ENCODE measurements around the gene TSEN15.

TSEN15 gene

DNA sequence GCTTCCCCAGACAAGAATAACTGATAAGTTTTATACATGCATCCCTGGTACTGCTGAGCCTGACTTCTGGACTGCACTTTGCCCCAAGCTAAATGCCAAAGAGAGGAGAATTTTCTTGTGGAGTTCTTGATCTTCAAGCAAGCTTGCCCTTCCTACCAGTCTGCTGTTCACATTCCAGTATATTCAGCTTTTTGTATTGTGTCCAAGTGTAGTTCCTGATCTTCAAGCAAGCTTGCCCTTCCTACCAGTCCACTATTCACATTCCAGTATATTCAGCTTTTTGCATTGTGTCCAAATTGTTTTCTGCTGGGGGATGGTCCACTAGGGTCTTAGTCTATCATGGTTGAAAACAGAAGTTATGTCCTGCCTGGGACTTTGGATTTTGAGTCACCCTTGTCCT lies 894 bp upstream of the TSEN15 start:
- Histone ChIP-seq H3K4me3 (ENCODE audit: low read depth in 1 of 5, low read length in 5 of 5) (peak overlapping the region; percentile 89 to 100 (median 96)), H3K27me3 (ENCODE audit: control insufficient read depth in 5 of 5, insufficient read depth in 4 of 5, low read length in 5 of 5) (no peaks in the 10 kb centered on the region), H3K9ac (ENCODE audit: low read length in 5 of 5) (peak overlapping the region in 2 of 5 donors; percentile 90 to 92), H3K36me3 (ENCODE audit: control insufficient read depth in 5 of 5, insufficient read depth in 5 of 5, low read length in 5 of 5) (peaks cover 0 to 3% (median 0%) of the 10 kb centered on the region in 5 donors), H3K27ac (ENCODE audit: low read depth, low read length) (no peak overlapping the region), H3K9me3 (ENCODE audit: control insufficient read depth in 5 of 5, low read length in 5 of 5) (no peaks in the 10 kb centered on the region), H3K4me1 (ENCODE audit: control insufficient read depth in 5 of 5, insufficient read depth in 5 of 5, low read length in 5 of 5) (peaks cover 3 to 27% (median 24%) of the 10 kb centered on the region in 5 donors)

DNA sequence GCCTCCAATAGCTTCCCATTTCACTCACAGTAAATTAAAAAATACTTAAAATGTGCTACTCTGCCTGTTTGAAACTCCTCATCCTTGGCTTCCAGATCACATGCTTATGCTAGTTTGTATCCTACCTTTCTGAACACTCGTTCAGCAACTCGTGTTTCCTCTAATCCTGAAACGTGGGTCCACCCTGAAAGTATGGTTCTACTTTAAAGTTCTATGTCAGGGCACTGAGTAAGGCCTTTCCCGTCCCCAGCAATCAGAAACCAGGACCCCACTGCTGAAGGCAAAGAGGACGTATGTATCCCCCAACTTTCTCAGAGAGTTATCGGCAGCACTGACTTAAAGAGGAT lies 419 bp upstream of the TSEN15 start:
- Histone ChIP-seq H3K9me3 (ENCODE audit: control insufficient read depth in 5 of 5, low read length in 5 of 5) (no peaks in the 10 kb centered on the region), H3K27ac (ENCODE audit: low read depth, low read length) (peak overlapping the region; percentile 66), H3K27me3 (ENCODE audit: control insufficient read depth in 5 of 5, insufficient read depth in 4 of 5, low read length in 5 of 5) (no peaks in the 10 kb centered on the region), H3K36me3 (ENCODE audit: control insufficient read depth in 5 of 5, insufficient read depth in 5 of 5, low read length in 5 of 5) (peaks cover 0 to 3% (median 0%) of the 10 kb centered on the region in 5 donors), H3K4me3 (ENCODE audit: low read depth in 1 of 5, low read length in 5 of 5) (peak overlapping the region; percentile 89 to 100 (median 96)), H3K9ac (ENCODE audit: low read length in 5 of 5) (peak overlapping the region; percentile 20 to 92 (median 90)), H3K4me1 (ENCODE audit: control insufficient read depth in 5 of 5, insufficient read depth in 5 of 5, low read length in 5 of 5) (peaks cover 3 to 27% (median 24%) of the 10 kb centered on the region in 5 donors)

DNA sequence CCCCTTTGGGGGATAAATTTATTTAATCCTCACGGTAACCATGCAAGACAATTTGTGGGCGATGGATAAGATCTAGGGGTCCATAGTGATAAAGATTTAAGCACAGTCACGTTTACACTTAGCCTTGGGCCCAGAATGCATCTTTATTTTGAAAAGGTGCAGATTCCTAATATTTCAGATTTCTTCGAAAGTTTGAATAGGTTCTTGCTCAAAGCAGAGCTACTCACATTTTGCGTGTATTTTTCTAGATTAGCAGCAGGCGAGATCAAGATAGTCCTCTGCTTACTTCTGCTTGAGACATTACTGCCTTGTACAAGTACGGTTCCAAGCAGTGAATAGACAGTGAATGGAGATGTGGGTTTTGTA lies 647 bp downstream of the TSEN15 start:
- H3K27ac ChIP-seq (ENCODE audit: low read depth, low read length): peak overlapping the region; percentile 66
- peaks cover 3 to 36% (median 29%) of the 10 kb centered on the region in 5 donors for H3K4me1 ChIP-seq (ENCODE audit: control insufficient read depth in 5 of 5, insufficient read depth in 5 of 5, low read length in 5 of 5)
- peaks cover 0 to 3% (median 0%) of the 10 kb centered on the region in 5 donors for H3K36me3 ChIP-seq (ENCODE audit: control insufficient read depth in 5 of 5, insufficient read depth in 5 of 5, low read length in 5 of 5)
- no peaks in the 10 kb centered on the region for H3K9me3 ChIP-seq (ENCODE audit: control insufficient read depth in 5 of 5, low read length in 5 of 5)
- H3K4me3 ChIP-seq (ENCODE audit: low read depth in 1 of 5, low read length in 5 of 5): peak overlapping the region; percentile 79 to 100 (median 96)
- peak overlapping the region; percentile 73 to 92 (median 86) for H3K9ac ChIP-seq (ENCODE audit: low read length in 5 of 5)
- no peaks in the 10 kb centered on the region for H3K27me3 ChIP-seq (ENCODE audit: control insufficient read depth in 5 of 5, insufficient read depth in 4 of 5, low read length in 5 of 5)

DNA sequence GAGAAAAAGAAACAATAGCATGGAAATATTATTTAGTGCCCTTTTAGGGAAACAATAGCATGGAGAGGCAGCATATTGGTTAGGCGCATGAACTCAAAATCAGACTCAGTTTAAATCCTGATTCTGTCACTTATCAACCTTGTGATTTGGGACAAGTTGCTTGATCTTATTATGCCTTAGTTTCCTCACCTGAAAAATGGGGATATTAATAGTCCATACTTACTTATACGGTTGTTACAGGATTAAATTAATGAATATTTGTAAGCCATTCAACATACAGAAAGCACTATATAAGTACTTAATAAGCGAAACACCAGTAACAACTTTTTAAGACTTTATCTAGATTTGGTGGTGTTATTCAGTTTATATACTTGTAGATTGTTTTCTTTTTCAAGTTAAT lies 1.2 kb downstream of the TSEN15 start:
- peaks cover 0 to 3% (median 0%) of the 10 kb centered on the region in 5 donors for H3K36me3 ChIP-seq (ENCODE audit: control insufficient read depth in 5 of 5, insufficient read depth in 5 of 5, low read length in 5 of 5)
- peaks cover 3 to 39% (median 33%) of the 10 kb centered on the region in 5 donors for H3K4me1 ChIP-seq (ENCODE audit: control insufficient read depth in 5 of 5, insufficient read depth in 5 of 5, low read length in 5 of 5)
- H3K27ac ChIP-seq (ENCODE audit: low read depth, low read length): no peak overlapping the region
- no peaks in the 10 kb centered on the region for H3K9me3 ChIP-seq (ENCODE audit: control insufficient read depth in 5 of 5, low read length in 5 of 5)
- no peaks in the 10 kb centered on the region for H3K27me3 ChIP-seq (ENCODE audit: control insufficient read depth in 5 of 5, insufficient read depth in 4 of 5, low read length in 5 of 5)
- peak overlapping the region in 4 of 5 donors; percentile 79 to 99 (median 96) for H3K4me3 ChIP-seq (ENCODE audit: low read depth in 1 of 5, low read length in 5 of 5)
- H3K9ac ChIP-seq (ENCODE audit: low read length in 5 of 5): peak overlapping the region in 3 of 5 donors; percentile 86 to 92 (median 90)

DNA sequence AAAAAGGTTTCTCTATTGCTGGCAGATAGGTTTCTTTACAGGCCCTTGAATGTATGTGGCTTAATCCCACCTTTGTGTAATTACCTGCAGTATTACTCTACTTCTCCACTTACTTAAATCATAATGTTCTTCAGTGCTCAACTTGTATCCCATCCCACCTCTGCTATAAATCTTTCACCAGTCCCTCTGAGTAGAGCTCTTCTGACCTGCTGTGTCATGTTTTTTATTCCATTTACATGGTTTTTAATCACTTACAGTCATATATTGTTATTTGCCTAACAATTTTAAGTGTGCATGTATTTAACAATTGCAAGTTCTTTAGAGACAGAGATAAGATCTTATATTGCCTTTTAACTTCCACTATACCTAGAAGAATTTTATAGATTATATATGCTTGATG lies 2.4 kb downstream of the TSEN15 start:
- Histone ChIP-seq H3K27me3 (ENCODE audit: control insufficient read depth in 5 of 5, insufficient read depth in 4 of 5, low read length in 5 of 5) (no peaks in the 10 kb centered on the region), H3K36me3 (ENCODE audit: control insufficient read depth in 5 of 5, insufficient read depth in 5 of 5, low read length in 5 of 5) (peaks cover 0 to 3% (median 0%) of the 10 kb centered on the region in 5 donors), H3K4me1 (ENCODE audit: control insufficient read depth in 5 of 5, insufficient read depth in 5 of 5, low read length in 5 of 5) (peaks cover 3 to 39% (median 33%) of the 10 kb centered on the region in 5 donors), H3K9me3 (ENCODE audit: control insufficient read depth in 5 of 5, low read length in 5 of 5) (no peaks in the 10 kb centered on the region), H3K9ac (ENCODE audit: low read length in 5 of 5) (no peak overlapping the region), H3K4me3 (ENCODE audit: low read depth in 1 of 5, low read length in 5 of 5) (no peak overlapping the region), H3K27ac (ENCODE audit: low read depth, low read length) (no peak overlapping the region)

DNA sequence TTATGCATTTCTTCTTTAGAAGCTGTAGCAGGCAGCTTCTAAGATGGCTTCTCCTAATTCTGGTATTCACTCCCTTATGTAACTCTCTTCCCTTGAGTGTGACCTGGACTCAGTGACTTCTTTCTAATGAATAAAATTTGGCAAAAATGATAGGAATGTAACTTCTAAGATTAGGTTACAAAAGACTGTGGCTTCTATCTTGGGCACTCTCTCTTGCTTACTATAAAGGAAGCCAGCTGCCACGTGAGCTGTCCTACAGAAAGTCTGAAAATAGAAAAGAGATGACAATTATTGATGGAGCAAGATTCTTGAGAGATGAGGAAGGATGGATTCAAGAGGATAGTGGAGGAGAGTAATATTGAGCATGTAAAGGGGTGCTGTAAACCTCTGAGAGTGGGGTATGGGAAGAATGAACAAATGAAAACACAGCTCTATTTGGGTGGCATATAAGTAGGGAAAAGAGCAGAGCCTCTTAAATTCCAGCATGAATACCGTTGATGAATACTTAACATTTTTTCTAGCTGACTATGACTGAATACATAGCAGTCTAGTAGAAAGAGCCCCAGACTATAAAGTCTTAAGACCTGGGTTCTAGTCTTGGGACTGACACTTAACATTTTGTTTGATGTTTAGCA lies 5.5 kb downstream of the TSEN15 start:
- no peaks in the 10 kb centered on the region for H3K27me3 ChIP-seq (ENCODE audit: control insufficient read depth in 5 of 5, insufficient read depth in 4 of 5, low read length in 5 of 5)
- H3K36me3 ChIP-seq (ENCODE audit: control insufficient read depth in 5 of 5, insufficient read depth in 5 of 5, low read length in 5 of 5): peaks cover 3 to 10% (median 9%) of the 10 kb centered on the region in 5 donors
- peak overlapping the region in 1 of 5 donors; percentile 18 for H3K9ac ChIP-seq (ENCODE audit: low read length in 5 of 5)
- peaks cover 3 to 28% (median 22%) of the 10 kb centered on the region in 5 donors for H3K4me1 ChIP-seq (ENCODE audit: control insufficient read depth in 5 of 5, insufficient read depth in 5 of 5, low read length in 5 of 5)
- H3K4me3 ChIP-seq (ENCODE audit: low read depth in 1 of 5, low read length in 5 of 5): no peak overlapping the region
- peak overlapping the region; percentile 64 for H3K27ac ChIP-seq (ENCODE audit: low read depth, low read length)
- H3K9me3 ChIP-seq (ENCODE audit: control insufficient read depth in 5 of 5, low read length in 5 of 5): no peaks in the 10 kb centered on the region

DNA sequence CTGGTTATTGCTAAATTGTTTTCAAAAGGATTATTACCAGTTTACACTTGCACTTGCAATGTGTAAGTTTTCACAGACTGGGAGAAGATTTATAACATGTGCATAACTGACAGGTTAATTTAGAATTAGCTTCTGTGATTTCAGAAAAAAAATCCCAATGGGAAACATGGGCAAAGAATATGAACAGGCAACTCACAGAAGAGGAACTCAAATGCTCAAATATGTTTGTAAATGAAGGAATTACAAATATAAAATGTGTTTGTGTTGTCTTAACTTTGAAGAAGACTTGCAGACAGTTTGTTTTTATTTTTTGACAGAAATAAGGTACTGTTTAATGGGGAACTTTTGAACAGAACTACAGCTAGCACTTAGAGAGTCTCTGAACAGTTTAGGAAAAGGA lies 8.4 kb downstream of the TSEN15 start:
- H3K4me1 ChIP-seq (ENCODE audit: control insufficient read depth in 5 of 5, insufficient read depth in 5 of 5, low read length in 5 of 5): peaks cover 0 to 13% (median 9%) of the 10 kb centered on the region in 5 donors
- H3K4me3 ChIP-seq (ENCODE audit: low read depth in 1 of 5, low read length in 5 of 5): no peak overlapping the region
- H3K9me3 ChIP-seq (ENCODE audit: control insufficient read depth in 5 of 5, low read length in 5 of 5): no peaks in the 10 kb centered on the region
- H3K27me3 ChIP-seq (ENCODE audit: control insufficient read depth in 5 of 5, insufficient read depth in 4 of 5, low read length in 5 of 5): no peaks in the 10 kb centered on the region
- H3K36me3 ChIP-seq (ENCODE audit: control insufficient read depth in 5 of 5, insufficient read depth in 5 of 5, low read length in 5 of 5): peaks cover 0 to 17% (median 9%) of the 10 kb centered on the region in 5 donors
- no peak overlapping the region for H3K27ac ChIP-seq (ENCODE audit: low read depth, low read length)
- no peak overlapping the region for H3K9ac ChIP-seq (ENCODE audit: low read length in 5 of 5)

DNA sequence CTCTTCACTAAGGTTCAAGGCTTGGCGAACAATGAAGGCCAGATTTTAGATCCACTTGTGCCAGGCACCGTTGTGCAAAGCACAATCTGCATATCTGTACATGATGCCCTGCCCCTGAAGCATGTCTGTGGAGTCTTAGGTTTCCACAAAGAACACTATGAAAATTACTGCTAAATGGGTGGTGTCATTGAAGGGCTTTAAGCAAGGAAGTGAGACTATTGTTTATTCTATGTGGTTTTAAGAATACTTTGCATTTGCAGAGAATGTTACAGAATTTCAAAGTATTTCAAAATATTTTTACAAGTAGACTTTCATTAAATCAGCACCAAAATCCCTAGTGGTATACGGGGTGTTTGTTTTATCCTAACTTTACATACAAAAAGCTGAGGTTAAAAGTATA lies 8.8 kb downstream of the TSEN15 start:
- Histone ChIP-seq H3K9ac (ENCODE audit: low read length in 5 of 5) (no peak overlapping the region), H3K4me3 (ENCODE audit: low read depth in 1 of 5, low read length in 5 of 5) (no peak overlapping the region), H3K9me3 (ENCODE audit: control insufficient read depth in 5 of 5, low read length in 5 of 5) (no peaks in the 10 kb centered on the region), H3K27me3 (ENCODE audit: control insufficient read depth in 5 of 5, insufficient read depth in 4 of 5, low read length in 5 of 5) (no peaks in the 10 kb centered on the region), H3K4me1 (ENCODE audit: control insufficient read depth in 5 of 5, insufficient read depth in 5 of 5, low read length in 5 of 5) (peaks cover 0 to 13% (median 9%) of the 10 kb centered on the region in 5 donors), H3K36me3 (ENCODE audit: control insufficient read depth in 5 of 5, insufficient read depth in 5 of 5, low read length in 5 of 5) (peaks cover 1 to 21% (median 9%) of the 10 kb centered on the region in 5 donors), H3K27ac (ENCODE audit: low read depth, low read length) (no peak overlapping the region)

DNA sequence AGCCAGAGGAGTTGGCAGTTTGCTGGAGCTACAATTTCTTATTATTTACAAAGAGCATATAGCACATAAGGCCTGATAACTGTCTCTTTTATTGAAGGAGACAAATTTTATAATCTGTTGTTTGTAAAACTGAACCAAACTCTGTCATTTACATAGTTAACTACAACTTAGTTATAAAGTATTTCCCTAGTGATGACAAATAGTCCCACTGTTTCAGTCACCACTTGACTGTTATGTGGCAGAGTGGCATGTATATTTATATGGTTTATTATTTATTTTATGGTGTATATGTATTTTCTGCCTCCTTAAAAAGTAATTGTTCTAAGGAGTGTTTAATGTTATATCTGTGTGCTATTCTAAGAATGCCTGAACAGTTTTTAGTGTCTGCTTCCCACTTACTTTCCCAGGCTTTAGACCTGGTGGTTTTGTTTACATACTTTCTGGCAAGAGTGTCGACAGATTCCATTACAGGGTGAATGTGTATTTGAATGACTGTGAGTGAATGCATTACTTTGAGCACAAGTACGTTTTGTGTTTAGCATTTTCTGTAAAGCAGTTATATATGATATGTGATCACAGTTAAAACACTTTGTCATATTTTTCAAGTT lies 10.0 kb downstream of the TSEN15 start:
- Histone ChIP-seq H3K4me1 (ENCODE audit: control insufficient read depth in 5 of 5, insufficient read depth in 5 of 5, low read length in 5 of 5) (peaks cover 0 to 11% (median 9%) of the 10 kb centered on the region in 5 donors), H3K27ac (ENCODE audit: low read depth, low read length) (no peak overlapping the region), H3K27me3 (ENCODE audit: control insufficient read depth in 5 of 5, insufficient read depth in 4 of 5, low read length in 5 of 5) (no peaks in the 10 kb centered on the region), H3K36me3 (ENCODE audit: control insufficient read depth in 5 of 5, insufficient read depth in 5 of 5, low read length in 5 of 5) (peaks cover 4 to 24% (median 9%) of the 10 kb centered on the region in 5 donors), H3K9ac (ENCODE audit: low read length in 5 of 5) (no peak overlapping the region), H3K4me3 (ENCODE audit: low read depth in 1 of 5, low read length in 5 of 5) (no peak overlapping the region), H3K9me3 (ENCODE audit: control insufficient read depth in 5 of 5, low read length in 5 of 5) (no peaks in the 10 kb centered on the region)

DNA sequence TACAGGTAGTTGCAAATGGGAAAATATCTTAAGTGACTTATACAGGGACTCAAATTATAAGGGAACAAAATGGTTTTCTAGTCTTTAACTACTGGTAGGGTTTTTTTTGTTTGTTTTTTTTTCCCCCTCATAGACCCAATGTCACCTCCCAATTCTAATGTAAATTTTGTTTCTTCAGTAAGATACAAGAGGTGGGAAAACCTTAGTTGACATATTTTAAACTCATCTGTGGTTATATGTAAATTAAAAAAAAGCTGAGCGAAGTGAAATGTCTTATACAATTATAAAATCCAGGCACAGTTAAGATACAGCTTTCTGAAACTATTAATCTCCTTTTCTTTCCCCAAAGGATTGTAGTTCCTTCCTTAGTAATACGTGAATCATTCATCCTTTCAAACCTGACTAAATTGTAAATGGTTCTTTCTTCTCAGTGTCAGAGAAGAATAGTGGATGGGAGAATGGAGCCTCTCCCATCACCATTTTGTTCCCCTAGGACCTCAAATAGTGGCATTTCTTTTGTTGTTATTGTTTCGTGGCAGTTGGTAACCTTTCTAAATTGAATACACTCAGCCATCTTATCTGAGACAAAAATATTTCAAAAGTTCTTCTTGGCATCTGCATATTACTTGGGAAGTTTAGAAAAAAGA lies 11.2 kb downstream of the TSEN15 start:
- no peak overlapping the region for H3K9ac ChIP-seq (ENCODE audit: low read length in 5 of 5)
- H3K27me3 ChIP-seq (ENCODE audit: control insufficient read depth in 5 of 5, insufficient read depth in 4 of 5, low read length in 5 of 5): no peaks in the 10 kb centered on the region
- no peak overlapping the region for H3K27ac ChIP-seq (ENCODE audit: low read depth, low read length)
- no peaks in the 10 kb centered on the region for H3K9me3 ChIP-seq (ENCODE audit: control insufficient read depth in 5 of 5, low read length in 5 of 5)
- H3K4me1 ChIP-seq (ENCODE audit: control insufficient read depth in 5 of 5, insufficient read depth in 5 of 5, low read length in 5 of 5): no peaks in the 10 kb centered on the region
- H3K4me3 ChIP-seq (ENCODE audit: low read depth in 1 of 5, low read length in 5 of 5): no peak overlapping the region
- peaks cover 4 to 24% (median 9%) of the 10 kb centered on the region in 5 donors for H3K36me3 ChIP-seq (ENCODE audit: control insufficient read depth in 5 of 5, insufficient read depth in 5 of 5, low read length in 5 of 5)

Data from subcutaneous abdominal adipose tissue (tissue), 5 donors.